ENCODE measurements around the gene ARL5C.
"Not testable (repeated sequence)": the region's sequence is repeated elsewhere in the genome, so short reads cannot be mapped to it uniquely, and the experiment has no call there.

ARL5C gene

GRCh38 chr17:39130205-39130604 is 35.8 kb downstream of the ARL5C start:
- no peaks in the 10 kb centered on the region for H3K9me3 ChIP-seq (ENCODE audit: control insufficient read depth in 5 of 5, low read length in 5 of 5)
- H3K4me1 ChIP-seq (ENCODE audit: control insufficient read depth in 5 of 5, insufficient read depth in 5 of 5, low read length in 5 of 5): peaks cover 0 to 13% (median 5%) of the 10 kb centered on the region in 5 donors
- H3K27me3 ChIP-seq (ENCODE audit: control insufficient read depth in 5 of 5, insufficient read depth in 4 of 5, low read length in 5 of 5): peaks cover 0 to 2% (median 0%) of the 10 kb centered on the region in 5 donors
- H3K36me3 ChIP-seq (ENCODE audit: control insufficient read depth in 5 of 5, insufficient read depth in 5 of 5, low read length in 5 of 5): no peaks in the 10 kb centered on the region
- no peak overlapping the region for H3K4me3 ChIP-seq (ENCODE audit: low read depth in 1 of 5, low read length in 5 of 5)
- no peak overlapping the region for H3K9ac ChIP-seq (ENCODE audit: low read length in 5 of 5)
- no peak overlapping the region for H3K27ac ChIP-seq (ENCODE audit: low read depth, low read length)

- not testable (repeated sequence) for H3K9me3 ChIP-seq (ENCODE audit: control insufficient read depth in 5 of 5, low read length in 5 of 5); H3K9ac ChIP-seq (ENCODE audit: low read length in 5 of 5); H3K27ac ChIP-seq (ENCODE audit: low read depth, low read length); H3K36me3 ChIP-seq (ENCODE audit: control insufficient read depth in 5 of 5, insufficient read depth in 5 of 5, low read length in 5 of 5); H3K4me3 ChIP-seq (ENCODE audit: low read depth in 1 of 5, low read length in 5 of 5); H3K27me3 ChIP-seq (ENCODE audit: control insufficient read depth in 5 of 5, insufficient read depth in 4 of 5, low read length in 5 of 5)
- H3K4me1 ChIP-seq (ENCODE audit: control insufficient read depth in 5 of 5, insufficient read depth in 5 of 5, low read length in 5 of 5): peaks cover 0 to 13% (median 5%) of the 10 kb centered on the region in 5 donors
Measured at GRCh38 chr17:39129544-39129943, 36.4 kb downstream of the ARL5C start.

GRCh38 chr17:39126436-39126835 is 39.5 kb downstream of the ARL5C start:
- Histone ChIP-seq H3K36me3 (ENCODE audit: control insufficient read depth in 5 of 5, insufficient read depth in 5 of 5, low read length in 5 of 5) (no peaks in the 10 kb centered on the region), H3K9ac (ENCODE audit: low read length in 5 of 5) (no peak overlapping the region), H3K27me3 (ENCODE audit: control insufficient read depth in 5 of 5, insufficient read depth in 4 of 5, low read length in 5 of 5) (no peaks in the 10 kb centered on the region), H3K27ac (ENCODE audit: low read depth, low read length) (no peak overlapping the region), H3K9me3 (ENCODE audit: control insufficient read depth in 5 of 5, low read length in 5 of 5) (no peaks in the 10 kb centered on the region), H3K4me1 (ENCODE audit: control insufficient read depth in 5 of 5, insufficient read depth in 5 of 5, low read length in 5 of 5) (peaks cover 0 to 3% (median 0%) of the 10 kb centered on the region in 5 donors), H3K4me3 (ENCODE audit: low read depth in 1 of 5, low read length in 5 of 5) (no peak overlapping the region)

- Histone ChIP-seq H3K27ac (ENCODE audit: low read depth, low read length) (no peak overlapping the region), H3K4me3 (ENCODE audit: low read depth in 1 of 5, low read length in 5 of 5) (no peak overlapping the region), H3K9me3 (ENCODE audit: control insufficient read depth in 5 of 5, low read length in 5 of 5) (no peaks in the 10 kb centered on the region)
Measured at GRCh38 chr17:39125143-39125875, 40.7 kb downstream of the ARL5C start.

GRCh38 chr17:39123627-39124026 is 42.3 kb downstream of the ARL5C start:
- peaks cover 0 to 10% (median 3%) of the 10 kb centered on the region in 5 donors for H3K4me1 ChIP-seq (ENCODE audit: control insufficient read depth in 5 of 5, insufficient read depth in 5 of 5, low read length in 5 of 5)
- H3K36me3 ChIP-seq (ENCODE audit: control insufficient read depth in 5 of 5, insufficient read depth in 5 of 5, low read length in 5 of 5): no peaks in the 10 kb centered on the region
- no peak overlapping the region for H3K9ac ChIP-seq (ENCODE audit: low read length in 5 of 5)
- no peak overlapping the region for H3K27ac ChIP-seq (ENCODE audit: low read depth, low read length)
- no peaks in the 10 kb centered on the region for H3K27me3 ChIP-seq (ENCODE audit: control insufficient read depth in 5 of 5, insufficient read depth in 4 of 5, low read length in 5 of 5)
- no peak overlapping the region for H3K4me3 ChIP-seq (ENCODE audit: low read depth in 1 of 5, low read length in 5 of 5)
- no peaks in the 10 kb centered on the region for H3K9me3 ChIP-seq (ENCODE audit: control insufficient read depth in 5 of 5, low read length in 5 of 5)

More at GRCh38 chr17:39125143-39125875, 40.7 kb downstream of the ARL5C start:
- no peak overlapping the region for H3K9ac ChIP-seq (ENCODE audit: low read length in 5 of 5)
- H3K27me3 ChIP-seq (ENCODE audit: control insufficient read depth in 5 of 5, insufficient read depth in 4 of 5, low read length in 5 of 5): no peaks in the 10 kb centered on the region
- H3K4me1 ChIP-seq (ENCODE audit: control insufficient read depth in 5 of 5, insufficient read depth in 5 of 5, low read length in 5 of 5): peaks cover 0 to 3% (median 0%) of the 10 kb centered on the region in 5 donors
- H3K36me3 ChIP-seq (ENCODE audit: control insufficient read depth in 5 of 5, insufficient read depth in 5 of 5, low read length in 5 of 5): no peaks in the 10 kb centered on the region

GRCh38 chr17:39122991-39123390 is 43.0 kb downstream of the ARL5C start:
- Histone ChIP-seq H3K36me3 (ENCODE audit: control insufficient read depth in 5 of 5, insufficient read depth in 5 of 5, low read length in 5 of 5) (no peaks in the 10 kb centered on the region), H3K4me1 (ENCODE audit: control insufficient read depth in 5 of 5, insufficient read depth in 5 of 5, low read length in 5 of 5) (peaks cover 0 to 10% (median 3%) of the 10 kb centered on the region in 5 donors), H3K9me3 (ENCODE audit: control insufficient read depth in 5 of 5, low read length in 5 of 5) (no peaks in the 10 kb centered on the region), H3K4me3 (ENCODE audit: low read depth in 1 of 5, low read length in 5 of 5) (no peak overlapping the region), H3K27me3 (ENCODE audit: control insufficient read depth in 5 of 5, insufficient read depth in 4 of 5, low read length in 5 of 5) (no peaks in the 10 kb centered on the region), H3K27ac (ENCODE audit: low read depth, low read length) (no peak overlapping the region), H3K9ac (ENCODE audit: low read length in 5 of 5) (no peak overlapping the region)

- not testable (repeated sequence) for H3K9me3 ChIP-seq (ENCODE audit: control insufficient read depth in 5 of 5, low read length in 5 of 5); H3K36me3 ChIP-seq (ENCODE audit: control insufficient read depth in 5 of 5, insufficient read depth in 5 of 5, low read length in 5 of 5); H3K4me1 ChIP-seq (ENCODE audit: control insufficient read depth in 5 of 5, insufficient read depth in 5 of 5, low read length in 5 of 5); H3K4me3 ChIP-seq (ENCODE audit: low read depth in 1 of 5, low read length in 5 of 5); H3K27me3 ChIP-seq (ENCODE audit: control insufficient read depth in 5 of 5, insufficient read depth in 4 of 5, low read length in 5 of 5); H3K27ac ChIP-seq (ENCODE audit: low read depth, low read length); H3K9ac ChIP-seq (ENCODE audit: low read length in 5 of 5)
Measured at GRCh38 chr17:39121919-39122318, 44.0 kb downstream of the ARL5C start.

GRCh38 chr17:39118674-39119419 is 47.1 kb downstream of the ARL5C start:
- no peak overlapping the region for H3K27ac ChIP-seq (ENCODE audit: low read depth, low read length)
- no peak overlapping the region for H3K4me3 ChIP-seq (ENCODE audit: low read depth in 1 of 5, low read length in 5 of 5)
- H3K36me3 ChIP-seq (ENCODE audit: control insufficient read depth in 5 of 5, insufficient read depth in 5 of 5, low read length in 5 of 5): no peaks in the 10 kb centered on the region
- H3K4me1 ChIP-seq (ENCODE audit: control insufficient read depth in 5 of 5, insufficient read depth in 5 of 5, low read length in 5 of 5): peaks cover 2 to 20% (median 14%) of the 10 kb centered on the region in 5 donors
- peaks cover 0 to 4% (median 0%) of the 10 kb centered on the region in 5 donors for H3K27me3 ChIP-seq (ENCODE audit: control insufficient read depth in 5 of 5, insufficient read depth in 4 of 5, low read length in 5 of 5)
- H3K9ac ChIP-seq (ENCODE audit: low read length in 5 of 5): no peak overlapping the region
- peaks cover 0 to 1% (median 0%) of the 10 kb centered on the region in 5 donors for H3K9me3 ChIP-seq (ENCODE audit: control insufficient read depth in 5 of 5, low read length in 5 of 5)

GRCh38 chr17:39116224-39116623 is 49.7 kb downstream of the ARL5C start:
- Histone ChIP-seq H3K27me3 (ENCODE audit: control insufficient read depth in 5 of 5, insufficient read depth in 4 of 5, low read length in 5 of 5) (peaks cover 0 to 4% (median 0%) of the 10 kb centered on the region in 5 donors), H3K4me1 (ENCODE audit: control insufficient read depth in 5 of 5, insufficient read depth in 5 of 5, low read length in 5 of 5) (peaks cover 2 to 17% (median 11%) of the 10 kb centered on the region in 5 donors), H3K9ac (ENCODE audit: low read length in 5 of 5) (no peak overlapping the region), H3K27ac (ENCODE audit: low read depth, low read length) (no peak overlapping the region), H3K4me3 (ENCODE audit: low read depth in 1 of 5, low read length in 5 of 5) (no peak overlapping the region), H3K36me3 (ENCODE audit: control insufficient read depth in 5 of 5, insufficient read depth in 5 of 5, low read length in 5 of 5) (no peaks in the 10 kb centered on the region), H3K9me3 (ENCODE audit: control insufficient read depth in 5 of 5, low read length in 5 of 5) (peaks cover 0 to 3% (median 0%) of the 10 kb centered on the region in 5 donors)

GRCh38 chr17:39115135-39115534 is 50.8 kb downstream of the ARL5C start:
- no peak overlapping the region for H3K27ac ChIP-seq (ENCODE audit: low read depth, low read length)

More at GRCh38 chr17:39115135-39115534, 50.8 kb downstream of the ARL5C start:
- Histone ChIP-seq H3K9me3 (ENCODE audit: control insufficient read depth in 5 of 5, low read length in 5 of 5) (peaks cover 0 to 3% (median 0%) of the 10 kb centered on the region in 5 donors), H3K36me3 (ENCODE audit: control insufficient read depth in 5 of 5, insufficient read depth in 5 of 5, low read length in 5 of 5) (no peaks in the 10 kb centered on the region), H3K4me1 (ENCODE audit: control insufficient read depth in 5 of 5, insufficient read depth in 5 of 5, low read length in 5 of 5) (peaks cover 2 to 17% (median 11%) of the 10 kb centered on the region in 5 donors), H3K4me3 (ENCODE audit: low read depth in 1 of 5, low read length in 5 of 5) (no peak overlapping the region), H3K9ac (ENCODE audit: low read length in 5 of 5) (no peak overlapping the region), H3K27me3 (ENCODE audit: control insufficient read depth in 5 of 5, insufficient read depth in 4 of 5, low read length in 5 of 5) (peaks cover 0 to 7% (median 4%) of the 10 kb centered on the region in 5 donors)

All from subcutaneous abdominal adipose tissue (tissue), 5 donors.